Islet precursor cell (in vitro differentiated cells): ENCODE data around the gene EIF2AK2.

Source experiments
- DNase-seq: peaks from one replicate; pipeline ENCODE4 v3.0.0-alpha.2; 2018

The EIF2AK2 gene

DNA sequence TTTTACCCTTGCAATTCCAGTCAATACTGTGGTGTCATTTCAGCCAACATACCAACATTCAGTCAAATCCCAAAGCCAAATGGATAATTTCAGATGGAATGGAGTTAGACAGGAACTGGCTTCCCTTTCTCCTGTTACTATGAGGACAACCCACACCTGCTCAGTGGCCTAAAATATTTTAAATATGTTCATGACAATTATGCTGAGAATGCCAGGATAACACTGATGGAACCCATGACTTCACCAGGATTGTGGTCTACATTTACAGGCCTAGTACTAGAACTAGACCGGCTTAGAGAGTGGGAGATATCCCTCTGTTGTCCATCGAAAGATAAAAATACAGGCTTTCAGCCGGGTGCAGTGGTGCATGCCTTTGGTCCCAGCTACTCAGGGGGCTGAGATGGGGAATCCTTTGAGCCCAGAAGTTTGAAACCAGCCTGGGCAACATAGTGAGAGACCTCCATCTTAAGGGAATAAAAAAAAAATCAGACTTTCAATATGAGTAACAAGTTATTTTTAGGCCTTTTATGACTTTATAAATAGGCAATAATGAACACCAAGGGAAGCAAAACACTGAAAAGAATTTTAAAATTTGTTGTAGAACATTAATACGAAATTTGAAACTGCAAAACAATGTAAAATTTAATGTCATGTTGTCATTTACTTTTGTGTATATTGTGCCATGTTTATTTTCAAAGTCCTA is 58.2 kb downstream of the EIF2AK2 start:
- DNase-seq: no peak

DNA sequence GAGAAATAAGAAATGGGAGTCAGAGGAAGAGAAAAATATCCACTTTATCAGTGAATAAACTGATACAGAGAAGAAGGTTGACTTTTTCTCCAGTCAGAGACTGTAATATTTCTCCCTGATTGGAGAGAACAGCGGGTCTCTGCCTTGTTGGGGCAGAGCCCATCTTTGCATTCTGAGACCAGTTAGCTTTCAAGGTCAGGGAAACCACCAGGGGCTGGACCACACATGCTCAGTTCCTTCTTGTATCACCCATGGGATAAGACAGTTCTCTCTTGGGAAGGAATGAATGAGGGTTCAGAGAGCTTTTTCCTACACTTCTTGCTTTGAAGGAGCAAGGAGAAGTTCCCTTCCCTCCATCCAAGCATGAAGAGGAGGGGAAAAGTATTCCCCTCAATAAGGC is 60.2 kb downstream of the EIF2AK2 start:
- DNase-seq: no peak

GRCh38 chr2:37091873-37092272 is 64.9 kb downstream of the EIF2AK2 start:
- no peak for DNase-seq

DNA sequence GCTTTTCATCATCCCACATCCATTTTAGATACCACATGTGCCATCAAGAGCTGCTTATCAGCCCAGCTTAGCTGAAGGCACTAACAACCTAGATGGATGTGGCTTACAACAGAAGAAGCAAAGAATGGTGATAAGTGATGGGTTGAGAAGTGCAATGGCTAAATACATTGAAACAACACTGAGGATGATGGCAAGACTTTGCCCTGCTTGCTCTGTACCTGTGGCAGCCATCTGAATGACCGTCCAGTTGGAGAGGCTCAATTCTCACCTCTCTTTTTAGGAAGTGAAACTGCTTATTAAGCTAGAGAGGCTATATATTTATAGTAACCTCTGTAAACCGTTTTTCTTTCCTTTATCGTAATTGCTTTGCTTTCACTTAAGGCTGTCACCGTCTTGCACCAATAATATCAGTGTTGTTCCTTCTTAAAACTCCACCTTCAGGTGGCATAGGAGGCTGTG is 66.7 kb downstream of the EIF2AK2 start:
- no peak for DNase-seq

DNA sequence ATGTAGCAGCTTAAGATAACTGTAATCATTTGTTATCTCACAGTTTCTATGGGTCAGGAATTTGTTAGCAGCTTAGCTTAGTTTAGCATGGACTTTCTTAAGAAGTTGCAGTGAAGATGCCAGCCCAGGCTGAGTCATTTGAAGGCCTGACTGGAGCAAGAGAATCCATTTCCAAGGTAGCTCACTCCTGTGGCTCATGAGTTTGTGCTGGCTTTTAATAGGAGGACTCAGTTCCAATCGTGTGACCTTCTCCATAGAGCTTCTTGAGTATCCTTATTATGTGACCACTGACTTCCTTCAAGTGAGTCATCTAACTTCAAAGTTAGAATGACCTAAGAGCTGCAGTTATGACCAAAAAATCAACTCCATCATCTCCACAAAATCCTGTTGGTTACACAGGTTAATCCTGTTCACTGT is 71.0 kb downstream of the EIF2AK2 start:
- no peak for DNase-seq

GRCh38 chr2:37084797-37085196 is 72.0 kb downstream of the EIF2AK2 start:
- DNase-seq: no peak

DNA sequence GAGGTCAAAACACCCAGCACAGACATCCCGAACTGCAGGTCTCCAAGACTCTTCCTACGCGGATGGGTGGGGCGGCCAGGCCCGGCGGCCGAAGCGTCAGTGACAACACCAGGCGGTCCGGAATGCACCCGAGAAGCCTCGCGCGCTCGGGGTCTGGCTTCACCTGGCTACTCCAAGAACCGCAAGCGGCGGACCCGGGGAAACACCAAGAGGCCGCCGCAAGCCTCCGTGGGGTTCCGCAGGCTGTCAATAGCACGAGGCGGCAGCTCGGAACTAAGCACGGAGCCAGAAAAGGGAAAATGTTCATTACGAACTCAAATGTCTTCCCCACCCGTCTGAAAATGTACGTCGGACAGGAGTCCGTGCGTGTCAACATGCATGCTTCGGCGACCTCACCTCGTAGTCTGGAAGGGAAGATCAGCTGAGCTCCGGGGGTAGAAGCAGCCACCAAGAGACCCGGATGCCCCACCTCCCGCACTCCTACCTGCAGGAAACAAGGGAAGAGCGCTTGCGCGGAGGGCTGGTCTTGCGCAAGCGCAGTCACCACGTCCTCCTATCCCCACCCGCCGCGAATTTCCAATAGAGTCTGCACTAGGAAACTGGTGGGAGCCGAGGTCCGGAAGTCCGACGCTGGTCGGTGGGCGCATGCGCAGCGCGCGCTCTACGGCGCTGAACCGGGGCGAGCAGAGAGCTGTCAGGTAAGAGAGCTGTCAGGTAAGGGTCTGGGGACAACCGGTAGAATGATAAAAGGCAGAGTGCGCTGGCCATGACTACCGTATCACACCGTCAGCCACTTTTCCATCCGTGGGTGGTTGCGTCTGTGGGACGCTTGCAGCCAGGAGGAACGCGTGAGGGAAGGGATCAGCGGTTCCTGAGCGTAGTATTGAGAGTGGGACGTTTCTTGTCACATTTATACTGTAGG is 72.6 kb downstream of the EIF2AK2 start, which contains the start of the genes GPATCH11 and HEATR5B:
Gene GPATCH11, plus strand, starts transcription at position 646 of the 922 bp plus-strand sequence. CDS start 3,864 bp downstream, outside the sequence.
Gene HEATR5B, minus strand, starts transcription at position 500 of the 922 bp plus-strand sequence. CDS start 958 bp downstream, outside the sequence.
- peak; percentile 99 for DNase-seq

DNA sequence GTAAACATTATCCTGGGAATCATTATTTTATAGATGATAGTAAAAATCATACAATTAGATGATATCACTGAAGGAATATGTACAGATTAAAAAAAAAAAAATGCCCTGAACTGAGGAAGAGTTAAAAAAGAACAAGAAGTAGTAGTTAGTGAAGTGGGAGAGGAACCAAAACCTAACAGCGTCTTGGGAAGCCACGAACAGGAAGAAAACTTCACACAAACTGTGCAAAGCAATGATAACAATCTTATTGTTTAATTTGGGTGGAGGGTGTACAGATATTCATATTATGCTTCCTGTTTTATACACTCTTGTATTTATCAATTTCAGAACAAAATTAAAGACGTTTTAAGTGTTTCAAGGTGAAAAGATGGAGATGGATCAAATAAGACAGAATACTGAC is 76.1 kb downstream of the EIF2AK2 start:
- DNase-seq: no peak

GRCh38 chr2:37080266-37080665 is 76.5 kb downstream of the EIF2AK2 start:
- DNase-seq: no peak

GRCh38 chr2:37070931-37071330 is 85.8 kb downstream of the EIF2AK2 start:
- no peak for DNase-seq

- DNase-seq: no peak
Observed at GRCh38 chr2:37068686-37069085, 88.1 kb downstream of the EIF2AK2 start.

DNA sequence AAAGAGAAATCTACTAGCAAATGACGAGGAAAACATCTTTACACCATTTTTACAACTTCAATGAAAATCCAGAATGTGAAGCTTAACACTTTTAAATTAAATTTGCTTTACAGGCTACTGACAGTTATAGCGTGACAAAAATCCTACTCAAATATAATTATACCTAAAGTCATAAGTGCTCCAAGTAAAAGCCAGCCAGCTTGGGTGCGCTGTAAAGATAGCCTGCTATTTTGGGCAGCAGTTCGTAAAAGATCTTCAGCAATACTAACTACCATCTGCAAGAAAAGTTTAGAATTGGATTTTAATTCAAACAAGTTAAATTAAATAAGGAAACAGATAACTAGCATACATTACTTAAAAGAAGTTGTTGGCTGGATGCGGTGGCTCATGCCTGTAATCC is 95.0 kb downstream of the EIF2AK2 start:
- no peak for DNase-seq

- no peak for DNase-seq
Observed at GRCh38 chr2:37061013-37061711, 95.6 kb downstream of the EIF2AK2 start.

GRCh38 chr2:37060446-37060845 is 96.3 kb downstream of the EIF2AK2 start:
- DNase-seq: no peak

GRCh38 chr2:37059841-37060240 is 96.9 kb downstream of the EIF2AK2 start:
- no peak for DNase-seq

GRCh38 chr2:37052600-37053332 is 104.0 kb downstream of the EIF2AK2 start:
- DNase-seq: no peak
